CD1c-positive myeloid dendritic cell (primary cell): ENCODE data around the gene MRGPRX1.
"Not testable (repeated sequence)": the region's sequence is repeated elsewhere in the genome, so short reads cannot be mapped to it uniquely, and the experiment has no call there.

Source experiments
- DNase-seq: peaks from one replicate; pipeline ENCODE4 v3.0.0-alpha.2; 2016; ENCODE audit errors: extremely low spot score

The MRGPRX1 gene

DNA sequence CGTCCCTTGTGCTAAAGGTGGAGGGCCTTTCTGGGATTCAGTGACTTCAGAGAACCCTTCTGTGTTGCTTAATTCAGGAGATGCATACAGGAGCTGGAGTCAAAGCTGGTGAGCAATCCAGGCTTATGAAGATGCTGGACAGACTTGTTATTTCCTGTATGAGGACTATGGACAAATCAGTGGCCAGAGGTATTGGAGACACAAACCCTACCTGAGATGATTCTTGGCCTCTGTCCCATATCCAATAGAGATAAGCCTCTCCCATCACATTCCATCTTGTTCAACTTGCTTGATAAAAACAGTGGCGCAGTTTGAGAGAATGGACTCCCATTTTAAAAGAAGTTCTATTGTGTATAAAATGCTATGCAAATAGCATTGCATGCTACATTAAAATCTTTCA, at the start of gene MRGPRX1:
TSS of gene MRGPRX1 (minus strand) at position 101 of the 400 bp plus-strand sequence. CDS start 4,630 bp downstream, outside the sequence.
- DNase-seq, result no peak

DNA sequence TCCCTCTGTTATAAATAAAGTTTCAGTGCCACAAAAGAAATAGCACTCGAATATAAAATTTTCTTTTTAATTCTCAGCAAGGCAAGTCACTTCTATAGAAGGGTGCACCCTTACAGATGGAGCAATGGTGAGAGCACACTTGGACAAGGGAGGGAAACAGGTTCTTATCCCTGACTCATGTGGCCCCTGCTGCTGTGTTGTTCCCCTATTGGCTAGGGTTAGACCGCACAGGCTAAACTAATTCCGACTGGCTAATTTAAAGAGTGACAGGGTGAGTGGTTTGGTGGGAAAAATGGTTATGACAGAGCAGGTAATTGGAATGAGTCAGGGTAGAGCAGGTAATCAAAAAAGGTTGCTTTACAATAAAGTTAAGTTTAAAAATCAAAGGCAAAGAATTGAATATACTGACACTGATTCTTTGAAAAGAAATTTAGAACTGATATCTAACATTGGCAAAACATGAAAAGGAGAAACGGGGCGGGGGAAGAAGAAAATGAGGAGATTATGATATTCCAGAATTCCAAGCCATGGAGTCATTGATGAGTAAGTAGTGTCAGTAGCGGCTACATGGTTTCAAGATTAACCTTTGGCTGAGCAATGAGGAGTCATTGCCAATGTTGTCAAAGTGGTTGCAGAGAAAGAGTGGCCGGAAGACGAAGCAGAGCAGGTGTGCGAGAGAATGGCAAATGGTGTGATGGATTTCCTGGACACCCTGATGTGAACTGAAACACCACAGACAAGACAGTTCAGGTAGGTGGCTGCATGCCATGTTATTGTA, 48.4 kb upstream of the MRGPRX1 start:
- no peak for DNase-seq

DNA sequence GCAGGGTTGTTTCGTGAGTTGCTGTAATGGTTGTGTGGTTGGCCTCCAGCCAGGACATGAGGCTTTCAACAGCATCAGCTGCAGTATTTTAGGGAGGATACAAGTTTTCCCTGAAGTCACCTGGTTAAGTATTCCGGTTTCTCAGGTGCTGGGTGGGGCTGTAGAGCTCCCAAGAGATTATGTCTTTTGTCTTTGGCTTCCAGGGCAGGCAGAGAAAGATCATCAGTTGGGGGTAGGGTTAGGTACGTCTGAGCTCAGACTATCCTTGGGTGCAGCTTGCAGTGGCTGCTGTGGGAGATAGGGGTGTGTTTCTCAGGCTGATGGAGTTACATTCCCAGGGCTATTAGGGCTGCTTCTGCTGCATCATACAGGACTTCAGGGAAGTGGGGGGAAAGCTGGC, 47.5 kb upstream of the MRGPRX1 start:
- DNase-seq, result no peak

GRCh38 chr11:18981897-18982296, 42.7 kb upstream of the MRGPRX1 start:
- no peak for DNase-seq

- no peak for DNase-seq
These were observed 35.0 kb upstream of the MRGPRX1 start for GRCh38 chr11:18974192-18974591.

GRCh38 chr11:18972336-18972735, 33.1 kb upstream of the MRGPRX1 start:
- no peak for DNase-seq

DNA sequence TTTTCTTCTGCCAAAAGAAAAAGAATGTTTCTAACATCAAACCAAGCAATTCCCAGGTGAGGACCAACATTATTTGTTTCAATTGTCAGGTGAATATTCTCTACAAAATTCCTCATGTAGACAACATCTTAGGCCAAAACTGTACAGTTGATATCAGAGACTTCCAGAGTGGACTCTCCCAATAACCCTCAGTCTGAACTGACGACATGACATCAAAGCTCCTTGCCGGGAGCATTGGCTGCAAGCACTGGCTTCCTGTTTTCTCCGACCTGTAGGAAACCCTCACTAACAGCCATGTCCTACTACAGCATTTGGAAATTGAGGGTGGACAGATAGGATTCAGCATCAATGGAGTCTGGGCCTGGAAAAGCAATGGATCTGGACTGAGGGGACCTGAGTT, 30.5 kb upstream of the MRGPRX1 start:
- no peak for DNase-seq

- DNase-seq, result no peak
These were observed 19.2 kb upstream of the MRGPRX1 start for GRCh38 chr11:18958221-18958910.

DNA sequence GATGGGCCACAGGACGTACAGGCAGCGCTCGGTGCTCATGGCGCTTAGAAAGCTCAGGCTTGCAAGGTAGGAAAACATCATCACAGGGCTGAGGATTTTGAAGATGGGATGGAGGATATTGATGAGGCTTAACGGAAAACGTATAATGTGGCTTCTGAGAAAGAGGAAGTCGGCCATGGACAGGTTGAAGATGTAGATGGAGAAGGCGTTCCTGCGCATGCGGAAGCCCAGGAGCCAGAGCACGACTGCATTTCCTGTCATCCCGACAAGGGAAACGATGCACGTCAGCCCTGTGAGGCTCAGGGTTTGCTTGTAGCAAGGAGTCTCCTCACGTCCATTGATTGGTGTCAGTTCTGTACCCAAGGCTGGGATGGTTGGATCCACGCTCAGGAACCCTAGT, 17.4 kb upstream of the MRGPRX1 start:
- no peak for DNase-seq

DNA sequence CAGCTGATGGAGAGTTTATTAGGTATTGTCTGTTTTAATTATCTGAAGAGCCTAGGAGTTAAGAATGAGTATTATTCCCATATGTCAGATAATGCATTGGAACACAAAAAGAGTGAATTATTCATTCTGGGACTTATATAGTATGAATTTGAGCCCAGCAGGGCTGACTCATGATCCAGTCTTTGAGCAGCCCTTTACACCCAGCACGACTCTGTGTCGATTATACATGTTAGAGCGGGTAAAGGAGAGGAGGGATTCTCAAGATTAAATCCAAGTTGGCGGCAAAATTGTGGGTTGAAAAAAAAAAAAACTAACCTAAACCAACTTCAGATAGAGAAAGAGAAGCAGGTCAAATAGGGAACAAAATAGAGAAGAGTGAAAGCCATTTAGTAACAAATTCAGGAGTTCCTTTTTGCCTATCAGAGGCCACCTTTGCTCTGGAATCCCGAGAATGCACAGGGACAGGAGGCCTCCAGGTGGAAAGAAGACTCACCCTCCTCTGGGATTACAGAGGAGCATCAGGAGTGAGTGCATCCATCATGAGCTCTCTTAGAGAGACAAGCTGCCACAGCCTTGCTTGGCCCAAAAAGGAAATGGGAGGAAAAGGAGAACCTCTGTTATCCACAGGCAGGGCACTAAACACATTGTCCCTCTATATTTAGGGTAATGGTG, 3.1 kb downstream of the MRGPRX1 start:
- DNase-seq, result no peak

DNA sequence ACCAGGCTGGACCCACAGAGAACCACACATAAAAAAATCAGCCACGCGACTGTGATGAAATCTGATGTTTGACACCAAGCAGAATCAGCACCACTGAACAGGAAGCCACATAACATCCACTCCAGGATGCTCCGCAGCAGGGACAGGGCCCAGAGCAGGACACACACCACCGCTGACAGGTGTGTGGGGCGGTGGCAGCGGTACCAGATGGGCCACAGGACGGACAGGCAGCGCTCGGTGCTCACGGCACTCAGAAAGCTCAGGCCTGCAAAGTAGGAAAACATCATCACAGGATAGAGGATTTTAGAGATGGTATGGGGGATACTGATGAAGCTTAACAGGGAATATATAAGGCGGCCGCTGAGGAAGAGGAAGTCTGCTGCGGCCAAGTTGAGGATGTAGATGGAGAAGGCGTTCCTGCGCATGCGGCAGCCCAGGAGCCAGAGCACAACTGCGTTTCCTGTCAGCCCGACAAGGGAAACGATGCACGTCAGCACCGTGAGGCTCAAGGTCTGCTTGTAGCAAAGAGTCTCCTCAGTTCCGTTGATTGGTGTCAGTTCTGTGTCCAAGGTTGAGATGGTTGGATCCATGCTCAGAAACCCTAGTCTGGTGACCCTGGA, 4.9 kb downstream of the MRGPRX1 start:
- no peak for DNase-seq

- DNase-seq, result no peak
These were observed 11.5 kb downstream of the MRGPRX1 start for GRCh38 chr11:18927550-18928322.

GRCh38 chr11:18925426-18925825, 13.8 kb downstream of the MRGPRX1 start:
- DNase-seq, result not testable (repeated sequence)

- DNase-seq, result no peak
These were observed 26.3 kb downstream of the MRGPRX1 start for GRCh38 chr11:18912883-18913282.

DNA sequence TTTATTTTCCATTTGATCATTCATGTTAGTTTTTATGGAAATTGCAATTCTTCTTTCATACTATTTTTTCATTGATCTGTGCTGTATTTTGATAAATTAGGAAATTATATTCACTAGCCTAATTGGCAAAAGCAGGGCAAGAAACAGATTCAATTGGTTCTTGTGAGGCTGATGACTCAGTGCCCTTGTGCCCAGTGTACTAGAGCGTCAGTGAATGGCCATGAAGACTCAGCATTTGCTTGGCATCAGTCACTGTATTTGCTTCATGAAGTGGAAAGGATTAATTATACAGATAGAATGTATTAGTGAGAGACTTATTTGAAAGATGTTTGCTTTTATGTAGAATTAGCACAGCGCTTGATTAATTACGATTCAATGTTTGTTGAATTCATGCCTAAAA, 31.8 kb downstream of the MRGPRX1 start:
- DNase-seq, result no peak

- DNase-seq, result not testable (repeated sequence)
These were observed 38.6 kb downstream of the MRGPRX1 start for GRCh38 chr11:18900637-18901036.

DNA sequence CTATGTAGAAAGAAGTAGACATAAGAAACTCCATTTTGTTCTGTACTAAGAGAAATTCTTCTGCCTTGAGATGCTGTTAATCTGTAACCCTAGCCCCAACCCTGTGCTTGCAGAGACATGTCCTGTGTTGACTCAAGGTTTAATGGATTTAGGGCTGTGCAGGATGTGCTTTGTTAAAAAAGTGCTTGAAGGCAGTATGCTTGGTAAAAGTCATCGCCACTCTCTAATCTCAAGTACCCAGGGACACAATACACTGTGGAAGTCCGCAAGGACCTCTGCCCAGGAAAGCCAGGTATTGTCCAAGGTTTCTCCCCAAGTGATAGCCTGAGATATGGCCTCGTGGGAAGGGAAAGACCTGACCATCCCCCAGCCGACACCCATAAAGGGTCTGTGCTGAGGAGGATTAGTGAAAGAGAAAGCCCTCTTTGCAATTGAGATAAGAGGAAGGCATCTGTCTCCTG, 39.0 kb downstream of the MRGPRX1 start:
- not testable (repeated sequence) for DNase-seq

- DNase-seq, result not testable (repeated sequence)
These were observed 47.5 kb downstream of the MRGPRX1 start for GRCh38 chr11:18891712-18892111.

DNA sequence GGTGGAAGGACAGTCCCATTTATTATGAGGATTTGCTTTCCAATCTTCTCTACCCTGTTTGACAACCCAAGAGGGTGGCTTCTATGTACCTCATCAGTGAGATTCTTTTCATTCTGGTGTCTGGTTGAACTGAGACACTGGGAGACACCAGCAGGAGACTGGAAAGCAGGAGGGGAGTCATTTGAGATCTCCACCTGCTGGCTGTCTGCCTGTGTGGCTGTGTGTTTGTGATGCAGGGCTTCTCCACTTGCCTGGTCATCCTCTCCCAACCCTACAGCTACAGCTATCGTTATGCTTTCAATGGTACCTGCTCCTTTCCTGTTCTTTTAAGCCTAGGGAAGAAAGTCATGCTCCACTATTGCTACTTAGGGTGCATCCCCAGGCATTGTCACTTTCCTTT, 48.6 kb downstream of the MRGPRX1 start:
- DNase-seq, result no peak
